Colonic mucosa (tissue), 4 donors: Measurements from ENCODE around the gene TLL1. TPM values are rescaled to one million over a fixed set of nuclear protein-coding genes. Genes with fewer than 3 reads are reported as not detected.

Experiments used
- DNase-seq: peaks from one replicate; pipeline ENCODE4 v3.0.0-alpha.2; 2020
- H3K27ac ChIP-seq: fragments of 200-600 bp; one replicate; pipeline ENCODE4 v1.8.0; 2021
- H3K27me3 ChIP-seq: fragments of 200-600 bp; one replicate; pipeline ENCODE4 v1.8.0; 2021
- H3K36me3 ChIP-seq: fragments of 200-600 bp; one replicate; pipeline ENCODE4 v1.8.0; 2021
- H3K4me1 ChIP-seq: fragments of 200-600 bp; one replicate; pipeline ENCODE4 v1.8.0; 2021; ENCODE audit warnings: mild to moderate bottlenecking
- H3K4me3 ChIP-seq: fragments of 200-600 bp; one replicate; pipeline ENCODE4 v1.8.0; 2021
- H3K9ac ChIP-seq, 2 donors: one replicate each; pipeline ENCODE4 v1.7.0; 2013; ENCODE audit warnings: control low read depth in 2 of 2, low read depth in 2 of 2, low read length in 2 of 2
- H3K9me3 ChIP-seq: fragments of 200-600 bp; one replicate; pipeline ENCODE4 v1.8.0; 2021
- CTCF ChIP-seq: fragments of 200-600 bp; IDR thresholded peaks from one replicate; pipeline ENCODE4 v1.8.0; 2022; ENCODE audit warnings: antibody characterized with exemption, mild to moderate bottlenecking
- intact Hi-C: fragments of 100-400 bp; cut with DNase I; formaldehyde crosslinking; loops from one replicate; pipeline ENCODE4 v1.14.1; 2022
- total RNA-seq, 2 donors: library from RNA; stranded (reverse); fragmentation: NEBNext Ultra II Directional in 1 of 2; extraction: Animal tissue kit (Norgen Biotek cat#: 25700) in 1 of 2; gene quantifications; one replicate each; pipeline ENCODE4 v1.2.1, GENCODE V29; 2021
- donor health status: healthy.
- donor health status: DM: no; HTN: no; CAD: no.
- donor health status: DM: no; HTN: no; CAD: no.

The TLL1 gene
- total RNA-seq, 2 donors from 2014 or later: 2.4 to 3.4 TPM

GRCh38 chr4:166043801-166044200 lies 170.8 kb downstream of the TLL1 start:
- H3K36me3 ChIP-seq: no peaks in the 10 kb centered on the region
- no peak for DNase-seq
- H3K9me3 ChIP-seq: no peaks in the 10 kb centered on the region
- H3K4me3 ChIP-seq: no peak overlapping the region
- intact Hi-C loops: no loop called here
- no peak for TF ChIP-seq CTCF
- H3K27me3 ChIP-seq: no peaks in the 10 kb centered on the region
- no peak overlapping the region for H3K9ac ChIP-seq
- no peaks in the 10 kb centered on the region for H3K4me1 ChIP-seq
- no peak overlapping the region for H3K27ac ChIP-seq

GRCh38 chr4:166044871-166045270 lies 171.8 kb downstream of the TLL1 start:
- H3K4me1 ChIP-seq: no peaks in the 10 kb centered on the region
- no peak overlapping the region for H3K4me3 ChIP-seq
- TF ChIP-seq CTCF: no peak
- no peaks in the 10 kb centered on the region for H3K27me3 ChIP-seq
- no peaks in the 10 kb centered on the region for H3K9me3 ChIP-seq
- no peak overlapping the region for H3K9ac ChIP-seq
- no peaks in the 10 kb centered on the region for H3K36me3 ChIP-seq
- H3K27ac ChIP-seq: no peak overlapping the region
- no peak for DNase-seq
- intact Hi-C loops: no loop called here

- no peak for TF ChIP-seq CTCF
- Histone ChIP-seq H3K9ac (no peak overlapping the region), H3K4me3 (no peak overlapping the region), H3K9me3 (no peaks in the 10 kb centered on the region), H3K36me3 (no peaks in the 10 kb centered on the region), H3K4me1 (no peaks in the 10 kb centered on the region), H3K27ac (no peak overlapping the region), H3K27me3 (no peaks in the 10 kb centered on the region)
- intact Hi-C loops: no loop called here
- DNase-seq: no peak
Observed at GRCh38 chr4:166045457-166045856, 172.4 kb downstream of the TLL1 start.

- H3K9ac ChIP-seq: no peak overlapping the region
- no peak overlapping the region for H3K27ac ChIP-seq
- DNase-seq: no peak
- no peak for TF ChIP-seq CTCF
- H3K9me3 ChIP-seq: no peaks in the 10 kb centered on the region
- no peaks in the 10 kb centered on the region for H3K27me3 ChIP-seq
- no peak overlapping the region for H3K4me3 ChIP-seq
- H3K4me1 ChIP-seq: no peaks in the 10 kb centered on the region
- no peaks in the 10 kb centered on the region for H3K36me3 ChIP-seq
- intact Hi-C loops: no loop called here
Observed at GRCh38 chr4:166049036-166049435, 176.0 kb downstream of the TLL1 start.

GRCh38 chr4:166064721-166065120 lies 191.7 kb downstream of the TLL1 start:
- intact Hi-C loops: no loop called here
- no peak for TF ChIP-seq CTCF
- H3K27me3 ChIP-seq: no peaks in the 10 kb centered on the region

GRCh38 chr4:166065324-166065723 lies 192.3 kb downstream of the TLL1 start:
- intact Hi-C loops: no loop called here
- no peak for DNase-seq
- Histone ChIP-seq H3K9me3 (no peaks in the 10 kb centered on the region), H3K9ac (no peak overlapping the region), H3K4me1 (no peaks in the 10 kb centered on the region), H3K27me3 (no peaks in the 10 kb centered on the region), H3K36me3 (no peaks in the 10 kb centered on the region), H3K27ac (no peak overlapping the region), H3K4me3 (no peak overlapping the region)
- no peak for TF ChIP-seq CTCF

More at GRCh38 chr4:166064721-166065120, 191.7 kb downstream of the TLL1 start:
- Histone ChIP-seq H3K4me3 (no peak overlapping the region), H3K27ac (no peak overlapping the region), H3K4me1 (no peaks in the 10 kb centered on the region), H3K36me3 (no peaks in the 10 kb centered on the region), H3K9ac (no peak overlapping the region), H3K9me3 (no peaks in the 10 kb centered on the region)
- no peak for DNase-seq
